IMR-90 (cell line): ENCODE results near the gene NDOR1.

ENCODE experiments used
- CEBPB ChIP-seq: IDR thresholded peaks from 2 replicates; pipeline ENCODE4 v1.6.1; 2012; ENCODE audit warnings: low read depth, low read length, improper control_type of control experiment
- CHD1 ChIP-seq: IDR thresholded peaks from 2 replicates; pipeline ENCODE4 v1.6.1; 2012; ENCODE audit warnings: low read depth, low read length, improper control_type of control experiment
- POLR2A ChIP-seq: IDR thresholded peaks from 2 replicates; pipeline ENCODE4 v1.6.1; 2012; ENCODE audit warnings: mild to moderate bottlenecking, low read depth, low read length
- RAD21 ChIP-seq: IDR thresholded peaks from 2 replicates; pipeline ENCODE4 v1.6.1; 2012; ENCODE audit warnings: low read length, improper control_type of control experiment
- RCOR1 ChIP-seq: IDR thresholded peaks from 2 replicates; pipeline ENCODE4 v1.6.1; 2012; ENCODE audit warnings: mild to moderate bottlenecking, low read length, improper control_type of control experiment; ENCODE audit not compliant: insufficient replicate concordance
- RFX5 ChIP-seq: IDR thresholded peaks from 2 replicates; pipeline ENCODE4 v1.8.0; 2012; ENCODE audit warnings: low read depth, mild to moderate bottlenecking, low read length, moderate library complexity
- SMC3 ChIP-seq: fragments of 150-350 bp; IDR thresholded peaks from 2 replicates; pipeline ENCODE4 v1.6.1; 2016; ENCODE audit warnings: low read depth, mild to moderate bottlenecking, antibody characterized with exemption, low read length, moderate library complexity
- TF ChIP-seq, protein P1 (sequence below): conservative IDR thresholded peaks from 2 replicates; pipeline ENCODE4 v1.5.1; 2012; ENCODE audit warnings: mild to moderate bottlenecking, low read depth, low read length, improper control_type of control experiment
- TF ChIP-seq, protein P2 (sequence below): fragments of 150-350 bp; IDR thresholded peaks from 2 replicates; pipeline ENCODE4 v1.6.1; 2017; ENCODE audit warnings: mild to moderate bottlenecking, antibody characterized with exemption, low read length, low read depth

DNA sequence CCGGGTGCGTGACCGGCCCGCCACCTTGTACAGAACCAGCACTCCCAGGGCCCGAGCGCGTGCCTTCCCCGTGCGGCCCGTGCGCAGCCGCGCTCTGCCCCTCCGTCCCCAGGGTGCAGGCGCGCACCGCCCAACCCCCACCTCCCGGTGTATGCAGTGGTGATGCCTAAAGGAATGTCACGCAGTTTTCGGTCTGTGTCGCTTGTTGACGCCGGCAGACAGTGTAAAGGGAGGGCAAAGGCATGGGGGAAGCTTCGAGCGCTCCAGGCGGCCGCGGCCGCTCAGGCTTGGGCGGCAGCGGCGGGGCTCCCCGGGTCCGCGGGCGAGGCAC is 37.0 kb upstream of the NDOR1 start:
- TF ChIP-seq RCOR1 = no peak
- TF ChIP-seq, protein P1, sequence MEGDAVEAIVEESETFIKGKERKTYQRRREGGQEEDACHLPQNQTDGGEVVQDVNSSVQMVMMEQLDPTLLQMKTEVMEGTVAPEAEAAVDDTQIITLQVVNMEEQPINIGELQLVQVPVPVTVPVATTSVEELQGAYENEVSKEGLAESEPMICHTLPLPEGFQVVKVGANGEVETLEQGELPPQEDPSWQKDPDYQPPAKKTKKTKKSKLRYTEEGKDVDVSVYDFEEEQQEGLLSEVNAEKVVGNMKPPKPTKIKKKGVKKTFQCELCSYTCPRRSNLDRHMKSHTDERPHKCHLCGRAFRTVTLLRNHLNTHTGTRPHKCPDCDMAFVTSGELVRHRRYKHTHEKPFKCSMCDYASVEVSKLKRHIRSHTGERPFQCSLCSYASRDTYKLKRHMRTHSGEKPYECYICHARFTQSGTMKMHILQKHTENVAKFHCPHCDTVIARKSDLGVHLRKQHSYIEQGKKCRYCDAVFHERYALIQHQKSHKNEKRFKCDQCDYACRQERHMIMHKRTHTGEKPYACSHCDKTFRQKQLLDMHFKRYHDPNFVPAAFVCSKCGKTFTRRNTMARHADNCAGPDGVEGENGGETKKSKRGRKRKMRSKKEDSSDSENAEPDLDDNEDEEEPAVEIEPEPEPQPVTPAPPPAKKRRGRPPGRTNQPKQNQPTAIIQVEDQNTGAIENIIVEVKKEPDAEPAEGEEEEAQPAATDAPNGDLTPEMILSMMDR = no peak
- TF ChIP-seq CHD1 = no peak
- TF ChIP-seq POLR2A = no peak
- TF ChIP-seq SMC3 = no peak
- TF ChIP-seq, protein P2, sequence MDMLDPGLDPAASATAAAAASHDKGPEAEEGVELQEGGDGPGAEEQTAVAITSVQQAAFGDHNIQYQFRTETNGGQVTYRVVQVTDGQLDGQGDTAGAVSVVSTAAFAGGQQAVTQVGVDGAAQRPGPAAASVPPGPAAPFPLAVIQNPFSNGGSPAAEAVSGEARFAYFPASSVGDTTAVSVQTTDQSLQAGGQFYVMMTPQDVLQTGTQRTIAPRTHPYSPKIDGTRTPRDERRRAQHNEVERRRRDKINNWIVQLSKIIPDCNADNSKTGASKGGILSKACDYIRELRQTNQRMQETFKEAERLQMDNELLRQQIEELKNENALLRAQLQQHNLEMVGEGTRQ = no peak
- TF ChIP-seq RAD21 = no peak
- TF ChIP-seq RFX5 = no peak
- no peak for TF ChIP-seq CEBPB
